Activated naive CD8-positive, alpha-beta T cell treated with anti-CD3 and anti-CD28 coated beads, Interleukin-2, amount 50 U/mL, for 16 hours (primary cell): ENCODE measurements around the gene COL24A1.

Experiments
- DNase-seq: peaks from one replicate; pipeline ENCODE4 v3.0.0-alpha.2; 2020; ENCODE audit warnings: low read depth, low spot score

Gene COL24A1

DNA sequence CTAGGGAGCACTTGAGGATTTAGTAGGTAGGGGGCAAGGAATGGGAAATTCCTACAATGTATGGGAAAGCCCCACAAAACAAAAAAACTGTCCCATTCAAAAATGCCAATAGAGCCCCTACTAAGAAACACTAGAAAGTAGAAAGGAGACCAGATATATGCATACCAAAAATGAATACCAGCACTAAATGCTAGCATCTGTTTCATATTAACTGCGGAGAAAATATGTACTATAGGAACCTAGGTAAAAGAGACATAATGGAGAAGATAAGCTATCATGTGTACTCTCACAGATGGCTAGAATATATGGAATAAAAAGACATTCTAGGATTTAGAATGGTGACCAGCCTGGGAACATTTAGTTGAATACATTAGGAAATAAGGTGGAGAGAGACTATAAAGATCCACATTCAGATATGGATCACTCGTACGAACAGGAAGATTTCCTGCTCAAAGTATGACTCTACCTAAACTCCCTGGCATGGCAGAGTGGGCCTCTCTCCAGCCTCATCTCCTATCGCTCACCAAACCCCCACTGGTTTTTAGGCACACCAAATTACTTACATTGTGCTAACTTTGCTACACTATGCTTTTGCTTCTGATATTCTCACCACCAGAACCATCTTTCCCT is 466.7 kb downstream of the COL24A1 start:
- DNase-seq, result no peak

DNA sequence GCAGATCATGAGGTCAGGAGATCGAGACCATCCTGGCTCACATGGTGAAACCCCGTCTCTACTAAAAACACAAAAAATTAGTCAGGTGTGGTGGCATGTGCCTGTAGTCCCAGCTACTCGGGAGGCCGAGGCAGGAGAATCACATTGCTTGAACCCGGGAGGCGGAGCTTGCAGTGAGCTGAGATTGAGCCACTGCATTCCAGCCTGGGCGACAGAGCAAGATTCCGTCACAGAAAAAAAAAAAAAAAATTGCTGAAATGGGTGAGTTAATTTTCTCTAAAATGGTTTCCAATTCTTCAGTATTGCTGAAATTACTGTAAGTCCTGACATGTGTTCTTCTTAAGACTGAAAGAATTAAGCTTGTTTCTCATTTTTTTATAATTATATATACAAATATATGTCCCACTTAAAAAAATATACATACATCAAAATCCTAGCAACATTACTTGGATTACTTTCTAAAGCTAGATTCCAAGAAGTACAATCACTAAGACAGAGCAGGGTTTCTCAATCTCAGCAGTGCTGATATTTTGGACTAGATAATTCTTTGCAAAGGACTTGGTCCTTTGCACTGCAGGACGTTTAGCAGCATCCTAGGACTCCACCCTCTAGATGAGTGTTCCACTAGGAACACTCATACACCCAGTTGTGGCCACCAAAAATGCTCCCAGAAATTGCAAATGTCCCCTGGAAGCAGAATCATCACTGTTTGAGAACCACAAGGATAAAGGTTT is 473.1 kb downstream of the COL24A1 start:
- DNase-seq, result no peak

GRCh38 chr1:85681087-85681486 is 475.5 kb downstream of the COL24A1 start:
- DNase-seq, result no peak
